H7 (cell line): ENCODE data around the gene FAM181A. TPM values are rescaled to one million over a fixed set of nuclear protein-coding genes. Genes with fewer than 3 reads are reported as not detected.

Source experiments
- DNase-seq: peaks from one replicate; pipeline ENCODE4 v3.0.0; 2012
- H3K27me3 ChIP-seq: 2 replicates; pipeline ENCODE4 v1.6.0; 2011; ENCODE audit warnings: mild to moderate bottlenecking, low read length; ENCODE audit not compliant: control insufficient read depth, insufficient read depth
- H3K36me3 ChIP-seq: replicated peaks from 2 replicates; pipeline ENCODE4 v1.5.1; 2011; ENCODE audit warnings: low read length; ENCODE audit not compliant: control insufficient read depth, insufficient read depth
- H3K4me3 ChIP-seq: 2 replicates; pipeline ENCODE4 v1.5.1; 2011; ENCODE audit warnings: low read depth, mild to moderate bottlenecking, control low read depth, low read length, moderate library complexity; ENCODE audit not compliant: insufficient read depth
- total RNA-seq: library from RNA; depleted of rRNA; stranded (reverse); fragments of >200 nt; shearing (Covaris generic); gene quantifications from 2 replicates; pipeline ENCODE4 v1.2.3, GENCODE V29; 2014; rRNA removed

Gene FAM181A
- total RNA-seq: not detected in 2 replicates

GRCh38 chr14:93926873-93927799 lies at the start of gene FAM181A:
Gene FAM181A, plus strand, starts transcription at chr14:93927344. Its CDS starts 942 bp downstream, at chr14:93928286.
- peak; percentile 65 for DNase-seq
- H3K27me3 ChIP-seq: no peaks in the 10 kb centered on the region
- H3K4me3 ChIP-seq: no peak within 1 kb of the TSS
- no peaks in the 10 kb centered on the region for H3K36me3 ChIP-seq

- no peak overlapping the region for H3K4me3 ChIP-seq
- peaks cover 12% of the 10 kb centered on the region; the same call in 1 of the 2 replicates for H3K27me3 ChIP-seq
- DNase-seq: no peak
- no peaks in the 10 kb centered on the region for H3K36me3 ChIP-seq
Measured at GRCh38 chr14:93878212-93878611, 48.9 kb upstream of the FAM181A start.

GRCh38 chr14:93878871-93879270 lies 48.3 kb upstream of the FAM181A start:
- Histone ChIP-seq H3K36me3 (no peaks in the 10 kb centered on the region), H3K4me3 (no peak overlapping the region), H3K27me3 (peaks cover 12% of the 10 kb centered on the region; the same call in 1 of the 2 replicates)
- no peak for DNase-seq

DNA sequence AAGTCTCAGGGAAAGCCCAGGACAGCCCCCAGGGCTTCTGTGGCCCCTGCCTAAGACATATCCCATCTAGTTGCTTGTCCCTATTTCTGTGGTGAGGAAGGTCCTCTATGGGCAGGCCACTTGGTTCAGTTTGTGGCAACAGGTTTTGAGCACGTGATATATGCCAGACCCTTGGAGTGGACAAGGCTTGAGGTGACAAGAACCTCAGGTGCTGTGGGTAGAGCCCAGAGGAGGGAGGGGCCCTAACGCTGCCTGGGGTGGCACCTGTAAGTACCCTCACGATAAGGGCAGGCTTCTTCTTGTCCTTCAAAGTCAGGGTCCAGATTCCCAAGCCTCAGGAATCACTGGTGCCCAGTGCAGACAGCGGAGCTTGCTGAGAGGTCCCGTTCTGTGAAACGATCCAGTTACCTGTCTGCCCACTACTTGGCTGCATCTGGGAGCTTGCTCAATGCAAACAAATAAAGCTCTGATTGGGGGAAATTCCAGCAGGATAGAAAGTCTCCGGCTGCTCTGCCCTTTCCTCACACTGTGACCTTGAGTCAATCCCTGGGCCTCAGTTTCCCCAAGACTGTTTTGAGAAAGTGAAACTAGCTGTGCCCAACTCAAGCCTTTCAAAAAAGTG lies 47.7 kb upstream of the FAM181A start:
- no peaks in the 10 kb centered on the region for H3K36me3 ChIP-seq
- peak; percentile 52 for DNase-seq
- H3K27me3 ChIP-seq: peaks cover 12% of the 10 kb centered on the region; the same call in 1 of the 2 replicates
- no peak overlapping the region for H3K4me3 ChIP-seq

- H3K27me3 ChIP-seq: peaks cover 12% of the 10 kb centered on the region; the same call in 1 of the 2 replicates
- DNase-seq: peak; percentile 70
- H3K36me3 ChIP-seq: no peaks in the 10 kb centered on the region
- no peak overlapping the region for H3K4me3 ChIP-seq
Measured at GRCh38 chr14:93880021-93880820, 46.9 kb upstream of the FAM181A start.

DNA sequence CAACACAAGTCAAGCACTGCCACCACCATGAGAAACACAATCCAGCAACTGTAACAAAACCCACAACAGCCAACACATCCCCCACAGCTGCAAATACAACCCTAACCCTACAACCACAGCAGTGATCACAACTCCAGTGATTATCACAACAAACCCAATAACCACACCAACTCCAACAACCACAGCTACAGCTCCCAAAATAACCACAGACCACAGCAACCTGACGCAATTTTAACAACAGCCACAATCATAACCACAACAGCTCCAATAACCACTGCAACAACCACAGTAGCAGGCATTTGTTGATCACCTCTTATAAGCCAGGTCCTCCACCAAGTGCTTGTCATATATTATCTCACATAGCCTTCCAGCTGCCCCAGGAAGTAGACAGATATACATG lies 42.2 kb upstream of the FAM181A start:
- Histone ChIP-seq H3K4me3 (no peak overlapping the region), H3K36me3 (no peaks in the 10 kb centered on the region), H3K27me3 (peaks cover 3% of the 10 kb centered on the region; the same call in 1 of the 2 replicates)
- DNase-seq: no peak

- DNase-seq: no peak
- H3K27me3 ChIP-seq: peaks cover 1% of the 10 kb centered on the region; the same call in 1 of the 2 replicates
- no peak overlapping the region for H3K4me3 ChIP-seq
- no peaks in the 10 kb centered on the region for H3K36me3 ChIP-seq
Measured at GRCh38 chr14:93888995-93889394, 38.1 kb upstream of the FAM181A start.

- Histone ChIP-seq H3K36me3 (no peaks in the 10 kb centered on the region), H3K27me3 (peaks cover 1% of the 10 kb centered on the region; the same call in 1 of the 2 replicates), H3K4me3 (no peak overlapping the region)
- no peak for DNase-seq
Measured at GRCh38 chr14:93889739-93890483, 37.2 kb upstream of the FAM181A start.

DNA sequence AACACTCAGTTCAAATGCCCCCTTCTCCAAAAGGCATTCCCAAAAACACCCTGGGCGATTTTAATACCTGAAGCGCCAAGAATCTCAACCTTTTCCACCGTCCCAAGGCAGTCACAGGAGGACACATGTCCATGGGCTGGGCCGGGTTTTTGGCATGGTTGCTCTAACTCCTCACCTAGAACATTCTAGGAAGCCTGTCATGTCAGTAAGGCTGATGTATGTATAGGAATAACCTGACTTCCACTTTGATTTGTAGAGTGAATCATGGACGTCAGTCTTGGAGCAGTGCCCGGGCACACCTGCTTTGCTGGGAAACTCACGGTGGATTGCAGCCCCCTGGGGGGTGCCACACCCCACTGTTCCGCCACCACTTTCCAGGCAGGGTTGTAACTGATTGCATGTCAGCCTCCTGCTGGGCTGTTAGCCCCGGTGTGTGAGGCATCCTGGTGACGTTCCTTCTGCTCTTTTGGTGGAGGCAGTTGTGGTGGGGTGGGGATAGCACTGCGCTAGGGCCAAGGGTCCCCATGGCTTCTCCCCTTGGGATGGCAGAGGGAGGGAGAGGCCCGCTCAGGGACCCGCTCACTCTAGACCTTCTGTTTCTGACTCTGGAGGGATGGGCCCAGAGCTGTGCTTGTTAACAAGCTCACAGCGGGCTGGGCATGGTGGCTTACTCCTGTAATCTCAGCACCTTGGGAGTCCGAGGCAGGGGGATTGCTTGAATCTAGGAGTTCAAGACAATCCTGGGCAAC lies 35.2 kb upstream of the FAM181A start:
- peaks cover 1% of the 10 kb centered on the region; the same call in 1 of the 2 replicates for H3K27me3 ChIP-seq
- no peak for DNase-seq

GRCh38 chr14:93892505-93892839 lies 34.7 kb upstream of the FAM181A start:
- Histone ChIP-seq H3K4me3 (no peak overlapping the region), H3K36me3 (no peaks in the 10 kb centered on the region), H3K27me3 (peaks cover 1% of the 10 kb centered on the region; the same call in 1 of the 2 replicates)
- no peak for DNase-seq

More for the DNA sequence above, 35.2 kb upstream of the FAM181A start:
- Histone ChIP-seq H3K4me3 (no peak overlapping the region), H3K36me3 (no peaks in the 10 kb centered on the region)

DNA sequence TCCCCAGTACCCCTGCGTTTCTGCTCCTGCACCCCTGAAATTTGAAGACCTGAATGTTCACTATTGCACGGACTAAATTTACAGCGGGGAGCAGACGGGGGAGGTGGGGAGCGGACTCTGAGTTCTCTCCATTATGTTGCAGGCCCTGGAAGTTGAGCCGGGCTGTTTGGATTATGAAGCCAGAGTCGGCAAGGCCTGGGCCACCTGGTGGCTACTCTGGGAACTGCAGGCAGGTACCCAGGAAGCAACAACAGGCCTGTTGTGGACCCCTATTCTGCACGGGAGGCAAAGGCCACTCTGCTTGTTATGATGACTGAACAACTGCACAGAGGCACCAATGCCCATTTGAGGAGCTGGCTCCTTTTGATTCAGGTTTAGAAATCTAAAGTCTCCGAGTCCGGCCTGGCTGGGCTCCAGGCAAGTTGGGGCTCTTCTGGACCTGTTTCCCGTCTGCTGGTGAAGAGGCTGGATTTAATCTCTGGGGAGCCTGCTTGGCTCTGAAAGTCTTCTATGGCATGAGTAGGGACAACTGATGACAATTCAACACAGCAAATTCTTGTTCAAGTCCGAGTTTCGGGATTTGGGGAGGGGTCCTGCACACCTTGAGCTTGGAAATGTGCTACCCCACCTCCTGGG lies 34.1 kb upstream of the FAM181A start:
- peaks cover 1% of the 10 kb centered on the region; the same call in 1 of the 2 replicates for H3K27me3 ChIP-seq
- peak; percentile 84 for DNase-seq
- no peaks in the 10 kb centered on the region for H3K36me3 ChIP-seq
- H3K4me3 ChIP-seq: no peak overlapping the region

GRCh38 chr14:93893661-93894261 lies 33.4 kb upstream of the FAM181A start:
- peak; percentile 54 for DNase-seq
- Histone ChIP-seq H3K27me3 (peaks cover 1% of the 10 kb centered on the region; the same call in 1 of the 2 replicates), H3K36me3 (no peaks in the 10 kb centered on the region), H3K4me3 (no peak overlapping the region)
